ENCODE data around the gene GRIK3. TPM values are rescaled to one million over a fixed set of nuclear protein-coding genes. Genes with fewer than 3 reads are reported as not detected.

The GRIK3 gene
- total RNA-seq, 4 donors from 2014 or later: under 0.01 to 0.16 TPM; not detected in 2

DNA sequence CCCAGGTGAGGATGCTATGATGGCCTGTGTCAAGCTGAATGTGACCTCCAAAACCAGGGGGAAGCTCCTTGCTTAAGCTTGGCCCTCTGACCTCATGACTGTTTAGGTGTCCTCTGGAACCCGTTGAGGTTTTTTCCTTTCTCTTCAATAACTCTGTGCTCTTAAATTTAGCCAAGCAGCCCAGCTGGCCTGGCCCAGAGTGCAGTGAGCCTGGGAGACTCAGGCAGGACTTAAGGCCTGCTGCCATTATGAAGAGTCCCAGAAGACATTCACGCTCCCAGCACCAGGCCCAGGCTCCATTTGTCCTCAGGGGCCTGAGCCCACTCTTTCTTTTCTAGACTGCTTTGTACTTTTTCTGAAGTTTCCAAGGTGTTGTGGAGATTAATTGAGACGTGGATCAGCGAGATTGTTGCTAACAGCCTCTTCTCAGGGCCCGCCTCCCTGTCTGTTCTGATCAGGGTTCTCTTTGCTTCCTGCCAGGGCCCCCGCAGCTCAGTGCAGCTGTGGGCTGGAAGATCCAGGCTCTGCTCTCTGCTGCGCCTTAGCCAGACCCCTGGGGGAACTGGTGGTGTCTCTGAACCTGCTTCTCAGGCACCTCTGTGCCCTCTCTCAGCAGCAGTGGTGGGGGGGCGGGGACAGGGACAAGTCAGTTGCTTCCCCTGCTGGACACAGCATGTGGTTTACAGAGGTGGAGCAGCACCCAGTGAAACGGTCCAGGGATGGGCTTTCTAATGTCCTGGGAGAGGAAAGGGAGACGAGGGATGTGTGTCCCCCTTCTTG lies 124.2 kb downstream of the GRIK3 start:
- TF ChIP-seq, protein P1, sequence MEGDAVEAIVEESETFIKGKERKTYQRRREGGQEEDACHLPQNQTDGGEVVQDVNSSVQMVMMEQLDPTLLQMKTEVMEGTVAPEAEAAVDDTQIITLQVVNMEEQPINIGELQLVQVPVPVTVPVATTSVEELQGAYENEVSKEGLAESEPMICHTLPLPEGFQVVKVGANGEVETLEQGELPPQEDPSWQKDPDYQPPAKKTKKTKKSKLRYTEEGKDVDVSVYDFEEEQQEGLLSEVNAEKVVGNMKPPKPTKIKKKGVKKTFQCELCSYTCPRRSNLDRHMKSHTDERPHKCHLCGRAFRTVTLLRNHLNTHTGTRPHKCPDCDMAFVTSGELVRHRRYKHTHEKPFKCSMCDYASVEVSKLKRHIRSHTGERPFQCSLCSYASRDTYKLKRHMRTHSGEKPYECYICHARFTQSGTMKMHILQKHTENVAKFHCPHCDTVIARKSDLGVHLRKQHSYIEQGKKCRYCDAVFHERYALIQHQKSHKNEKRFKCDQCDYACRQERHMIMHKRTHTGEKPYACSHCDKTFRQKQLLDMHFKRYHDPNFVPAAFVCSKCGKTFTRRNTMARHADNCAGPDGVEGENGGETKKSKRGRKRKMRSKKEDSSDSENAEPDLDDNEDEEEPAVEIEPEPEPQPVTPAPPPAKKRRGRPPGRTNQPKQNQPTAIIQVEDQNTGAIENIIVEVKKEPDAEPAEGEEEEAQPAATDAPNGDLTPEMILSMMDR (IDR thresholded peaks at IDR 0.05; ENCODE audit: low read depth): no peak

DNA sequence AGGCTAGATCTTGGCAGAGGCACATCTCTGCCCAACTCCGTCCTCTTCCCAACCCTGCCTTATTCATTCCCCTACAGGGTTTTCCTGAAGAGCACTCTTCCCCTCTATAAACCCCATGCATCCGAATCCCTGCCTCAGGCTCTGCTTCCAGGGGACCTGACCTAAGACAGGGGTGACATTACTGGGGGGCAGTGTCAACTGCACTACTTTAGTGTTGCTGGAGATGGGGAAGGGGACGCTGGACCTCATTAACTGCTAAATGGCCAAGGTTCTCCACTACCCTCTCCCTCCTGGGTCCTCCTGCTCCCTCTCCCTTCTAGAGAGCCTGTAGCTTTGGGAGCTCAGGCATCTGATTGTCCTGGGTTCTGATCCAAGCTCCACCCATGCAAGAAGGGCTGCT lies 126.2 kb downstream of the GRIK3 start:
- TF ChIP-seq, protein P1 (IDR thresholded peaks at IDR 0.05; ENCODE audit: low read depth): no peak

DNA sequence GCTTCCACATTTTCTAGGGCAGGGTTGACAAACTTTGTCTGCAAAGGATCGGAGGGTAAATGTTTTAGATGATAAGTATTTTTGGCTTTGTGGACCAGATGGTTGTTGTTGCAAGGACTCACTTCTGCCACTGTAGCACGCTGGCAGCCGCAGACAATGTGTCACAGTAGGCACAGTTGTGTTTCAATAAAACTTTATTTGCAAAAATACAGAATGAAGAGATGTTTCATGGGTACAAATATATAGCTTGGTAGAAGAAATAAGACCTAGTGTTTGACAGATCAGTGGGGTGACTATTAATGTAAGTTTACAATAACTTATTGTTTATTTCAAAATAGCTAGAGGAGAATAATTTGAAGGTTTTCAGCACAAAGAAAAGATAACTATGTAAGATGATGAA lies 127.8 kb downstream of the GRIK3 start:
- TF ChIP-seq, protein P1 (IDR thresholded peaks at IDR 0.05; ENCODE audit: low read depth): no peak

DNA sequence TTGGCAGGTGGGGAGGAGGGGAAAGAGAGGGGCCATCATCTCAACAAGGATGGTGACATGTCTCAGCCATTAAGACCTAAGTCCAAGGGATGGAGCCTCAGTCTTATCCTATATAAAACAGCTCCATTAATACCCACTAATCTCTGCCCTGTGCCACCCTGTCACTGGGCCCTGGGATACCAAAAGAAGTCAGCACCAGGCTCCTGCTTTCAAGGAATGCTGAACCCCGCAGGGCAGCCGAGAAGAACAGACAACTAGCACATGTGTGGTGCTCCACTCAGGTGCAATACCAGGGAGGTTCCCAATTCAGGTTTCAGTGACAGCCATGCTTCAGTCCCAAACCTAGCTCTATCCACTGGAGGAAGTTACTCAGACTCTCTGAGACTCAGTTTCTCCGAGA lies 128.4 kb downstream of the GRIK3 start:
- TF ChIP-seq, protein P1 (IDR thresholded peaks at IDR 0.05; ENCODE audit: low read depth): no peak

DNA sequence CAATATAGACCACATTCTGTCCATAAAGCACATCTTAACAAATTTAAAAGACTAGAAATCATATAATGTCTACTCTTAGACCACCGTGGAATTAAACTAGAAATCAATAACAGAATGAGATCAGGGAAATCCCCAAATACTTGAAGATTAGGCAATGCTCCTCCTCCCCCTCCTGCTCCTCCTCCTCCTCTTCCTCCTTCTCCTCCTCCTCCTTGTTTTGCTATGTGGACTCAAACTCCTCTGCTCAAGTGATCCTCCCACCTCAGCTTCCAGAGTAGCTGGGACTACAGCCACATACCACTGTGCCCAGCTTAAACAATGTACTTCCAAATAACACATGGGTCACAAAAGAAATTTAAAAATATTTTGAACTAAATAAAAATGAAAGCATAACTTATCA lies 134.2 kb downstream of the GRIK3 start:
- TF ChIP-seq, protein P1 (IDR thresholded peaks at IDR 0.05; ENCODE audit: low read depth): no peak

DNA sequence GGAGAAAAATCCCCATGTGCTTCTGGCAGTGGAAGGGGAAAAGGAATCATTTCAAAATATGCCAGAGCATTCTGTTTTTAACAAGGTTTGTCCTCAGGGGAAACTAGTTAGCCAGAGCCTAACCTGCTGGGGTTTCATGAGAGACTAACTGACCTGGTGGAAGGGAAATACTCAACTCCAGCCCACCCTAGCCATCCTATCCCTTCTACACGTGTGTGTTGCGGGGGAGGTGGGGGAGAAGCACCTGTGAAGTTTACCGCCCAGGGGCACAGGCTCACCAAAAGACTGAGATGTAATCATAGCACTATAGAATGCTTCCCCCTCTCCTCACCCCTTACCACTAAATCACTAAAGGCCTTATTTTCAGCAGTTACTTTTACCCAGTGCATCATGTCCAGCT lies 139.5 kb downstream of the GRIK3 start:
- TF ChIP-seq, protein P1 (IDR thresholded peaks at IDR 0.05; ENCODE audit: low read depth): no peak

DNA sequence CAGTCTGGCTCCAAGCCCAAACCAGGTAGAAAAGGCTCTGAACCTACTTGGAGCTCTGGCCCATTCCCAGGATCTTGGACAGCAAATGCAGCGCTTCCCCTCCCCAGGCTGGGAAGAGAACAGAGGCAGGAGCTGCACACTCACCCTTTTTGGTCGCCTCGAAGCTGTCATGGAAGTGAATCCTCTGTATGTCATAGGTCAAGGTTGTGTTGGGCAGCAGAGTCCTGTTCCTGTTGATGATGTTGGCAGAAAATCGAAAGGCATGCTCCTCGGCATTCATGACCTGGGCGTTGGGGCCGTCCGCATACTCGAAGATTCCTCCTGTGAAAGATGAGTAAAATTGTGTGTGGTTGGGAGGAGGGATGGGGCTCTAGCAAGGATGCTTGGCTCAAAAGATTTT lies 143.5 kb downstream of the GRIK3 start:
- TF ChIP-seq, protein P1 (IDR thresholded peaks at IDR 0.05; ENCODE audit: low read depth): no peak

Measured in subcutaneous adipose tissue (tissue), 4 donors.